HFFc6 (cell line): ENCODE data around the gene UBE2F. TPM values are rescaled to one million over a fixed set of nuclear protein-coding genes. Genes with fewer than 3 reads are reported as not detected.
A peak's percentile ranks its signal among the peaks of the same experiment; 100 is the strongest.

Experiments used
- DNase-seq: peaks from one replicate; pipeline ENCODE4 v3.0.0-alpha.2; 2018
- H3K27ac Mint-ChIP-seq: 2 replicates; pipeline ENCODE4 v1.8.0; 2020; ENCODE audit warnings: mild to moderate bottlenecking, mixed read lengths
- H3K27me3 Mint-ChIP-seq: 2 replicates; pipeline ENCODE4 v1.8.0; 2021; ENCODE audit warnings: mild to moderate bottlenecking, moderate library complexity, mixed read lengths; ENCODE audit not compliant: insufficient read depth
- H3K36me3 Mint-ChIP-seq: 2 replicates; pipeline ENCODE4 v1.8.0; 2021; ENCODE audit warnings: low read depth, mixed read lengths
- H3K4me1 Mint-ChIP-seq: 2 replicates; pipeline ENCODE4 v1.8.0; 2020; ENCODE audit warnings: low read depth, mixed read lengths
- H3K4me3 Mint-ChIP-seq: 2 replicates; pipeline ENCODE4 v1.8.0; 2020; ENCODE audit warnings: mild to moderate bottlenecking, moderate library complexity, mixed read lengths
- H3K9me3 Mint-ChIP-seq: 2 replicates; pipeline ENCODE4 v1.8.0; 2020; ENCODE audit warnings: mild to moderate bottlenecking, mixed read lengths
- total RNA-seq, 6 experiments: library from RNA; stranded (reverse); fragmentation: NEBNext Ultra II Directional; extraction: Animal tissue kit (Norgen Biotek cat#: 25700); gene quantifications; 2 replicates in 1 of 6; 3 replicates in 5 of 6; pipeline ENCODE4 v1.2.3, GENCODE V29; 2021
- TF ChIP-seq, protein P1 (sequence below): fragments of 200-600 bp; sonication (generic); IDR thresholded peaks from 2 replicates; pipeline ENCODE4 v1.5.0; 2021; ENCODE audit warnings: antibody characterized with exemption, mild to moderate bottlenecking

UBE2F gene
- total RNA-seq, 6 experiments from 2014 or later = 48.7 to 54.1 (median 51.5) TPM

DNA sequence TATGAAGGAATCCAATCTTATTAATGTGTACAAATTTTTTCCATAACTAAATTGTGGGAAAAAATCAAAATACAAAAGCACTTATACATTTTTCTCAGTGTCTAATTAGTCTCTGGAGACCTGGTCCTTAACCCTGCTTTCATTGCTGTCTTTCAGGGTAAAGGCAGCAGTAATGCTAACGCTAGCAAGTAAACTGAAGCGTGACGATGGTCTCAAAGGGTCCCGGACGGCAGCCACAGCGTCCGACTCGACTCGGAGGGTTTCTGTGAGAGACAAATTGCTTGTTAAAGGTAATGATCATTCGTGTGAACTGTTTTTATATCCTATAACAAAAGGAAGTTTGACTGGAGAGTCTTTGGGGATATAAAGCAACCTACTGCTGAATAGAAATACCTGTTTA is 6.1 kb downstream of the UBE2F start:
- H3K9me3 Mint-ChIP-seq = no peaks in the 10 kb centered on the region
- TF ChIP-seq, protein P1, sequence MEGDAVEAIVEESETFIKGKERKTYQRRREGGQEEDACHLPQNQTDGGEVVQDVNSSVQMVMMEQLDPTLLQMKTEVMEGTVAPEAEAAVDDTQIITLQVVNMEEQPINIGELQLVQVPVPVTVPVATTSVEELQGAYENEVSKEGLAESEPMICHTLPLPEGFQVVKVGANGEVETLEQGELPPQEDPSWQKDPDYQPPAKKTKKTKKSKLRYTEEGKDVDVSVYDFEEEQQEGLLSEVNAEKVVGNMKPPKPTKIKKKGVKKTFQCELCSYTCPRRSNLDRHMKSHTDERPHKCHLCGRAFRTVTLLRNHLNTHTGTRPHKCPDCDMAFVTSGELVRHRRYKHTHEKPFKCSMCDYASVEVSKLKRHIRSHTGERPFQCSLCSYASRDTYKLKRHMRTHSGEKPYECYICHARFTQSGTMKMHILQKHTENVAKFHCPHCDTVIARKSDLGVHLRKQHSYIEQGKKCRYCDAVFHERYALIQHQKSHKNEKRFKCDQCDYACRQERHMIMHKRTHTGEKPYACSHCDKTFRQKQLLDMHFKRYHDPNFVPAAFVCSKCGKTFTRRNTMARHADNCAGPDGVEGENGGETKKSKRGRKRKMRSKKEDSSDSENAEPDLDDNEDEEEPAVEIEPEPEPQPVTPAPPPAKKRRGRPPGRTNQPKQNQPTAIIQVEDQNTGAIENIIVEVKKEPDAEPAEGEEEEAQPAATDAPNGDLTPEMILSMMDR = no peak
- H3K27ac Mint-ChIP-seq = no peak overlapping the region

DNA sequence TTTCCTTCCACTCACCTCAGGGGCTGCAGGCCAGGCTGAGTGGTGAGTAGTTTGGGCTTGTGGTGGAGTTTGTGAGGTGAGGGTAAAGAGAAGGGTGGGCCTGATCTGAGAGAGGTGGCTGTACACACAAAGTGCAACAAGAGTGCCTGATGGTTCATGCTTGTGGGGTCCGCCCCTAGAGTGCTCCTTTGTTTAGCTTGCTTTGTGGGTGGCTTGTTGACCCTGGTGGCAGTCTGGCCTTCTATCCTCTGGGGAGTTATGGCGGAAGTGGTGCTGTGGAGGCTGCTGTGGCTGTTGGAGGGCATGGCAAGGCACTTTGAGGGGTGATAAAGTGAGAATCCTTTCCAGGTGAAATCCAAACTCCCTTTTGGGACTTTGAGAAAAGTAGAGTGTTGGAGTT is 10.6 kb downstream of the UBE2F start:
- Mint-ChIP-seq H3K4me1 (peaks cover 21% of the 10 kb centered on the region), H3K27ac (no peak overlapping the region), H3K9me3 (no peaks in the 10 kb centered on the region), H3K4me3 (no peak overlapping the region), H3K27me3 (no peaks in the 10 kb centered on the region), H3K36me3 (peaks cover 13% of the 10 kb centered on the region; the same call in 1 of the 2 replicates)
- TF ChIP-seq, protein P1 = no peak
- no peak for DNase-seq

More for the DNA sequence above, 6.1 kb downstream of the UBE2F start:
- no peak for DNase-seq
- Mint-ChIP-seq H3K27me3 (no peaks in the 10 kb centered on the region; the same call in 1 of the 2 replicates), H3K4me3 (no peak overlapping the region), H3K36me3 (peaks cover 13% of the 10 kb centered on the region; the same call in 1 of the 2 replicates), H3K4me1 (peaks cover 33% of the 10 kb centered on the region)

DNA sequence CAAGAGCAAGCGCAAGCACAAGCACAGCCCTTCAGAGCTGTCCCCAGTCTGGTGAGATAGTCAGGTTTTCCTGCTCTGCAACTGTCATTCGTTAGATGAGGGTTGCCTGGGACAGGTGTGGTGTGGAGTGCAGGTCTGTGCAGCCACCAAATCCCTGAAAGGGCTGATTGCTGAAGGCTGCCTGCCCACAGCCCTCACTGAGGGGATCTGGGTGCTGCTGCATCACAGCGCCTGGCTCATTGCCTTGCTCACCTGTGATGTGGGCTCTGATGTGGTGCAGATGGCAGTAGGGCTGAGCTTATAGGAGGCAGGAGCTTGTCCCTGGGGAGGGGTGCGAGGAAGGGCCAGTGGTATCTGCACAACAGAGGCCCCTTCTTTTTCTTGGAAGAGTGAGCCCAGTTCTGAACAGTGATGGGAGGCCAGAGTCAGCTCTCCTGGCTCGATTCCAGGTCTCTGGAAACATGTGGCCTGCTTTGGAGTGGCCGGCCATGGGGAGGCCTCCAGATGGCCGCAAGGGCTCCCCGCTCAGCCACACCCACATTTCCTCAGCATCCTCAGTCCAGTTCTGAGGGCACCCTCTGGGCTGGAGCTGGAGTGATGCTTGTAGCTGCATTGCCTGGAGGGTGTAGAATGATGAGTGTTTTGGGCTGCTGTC is 11.4 kb downstream of the UBE2F start:
- H3K4me1 Mint-ChIP-seq = peaks cover 21% of the 10 kb centered on the region
- H3K9me3 Mint-ChIP-seq = no peaks in the 10 kb centered on the region
- peaks cover 13% of the 10 kb centered on the region; the same call in 1 of the 2 replicates for H3K36me3 Mint-ChIP-seq
- H3K27ac Mint-ChIP-seq = no peak overlapping the region
- TF ChIP-seq, protein P1 = no peak
- DNase-seq = peak; percentile 10
- no peaks in the 10 kb centered on the region for H3K27me3 Mint-ChIP-seq
- H3K4me3 Mint-ChIP-seq = no peak overlapping the region

DNA sequence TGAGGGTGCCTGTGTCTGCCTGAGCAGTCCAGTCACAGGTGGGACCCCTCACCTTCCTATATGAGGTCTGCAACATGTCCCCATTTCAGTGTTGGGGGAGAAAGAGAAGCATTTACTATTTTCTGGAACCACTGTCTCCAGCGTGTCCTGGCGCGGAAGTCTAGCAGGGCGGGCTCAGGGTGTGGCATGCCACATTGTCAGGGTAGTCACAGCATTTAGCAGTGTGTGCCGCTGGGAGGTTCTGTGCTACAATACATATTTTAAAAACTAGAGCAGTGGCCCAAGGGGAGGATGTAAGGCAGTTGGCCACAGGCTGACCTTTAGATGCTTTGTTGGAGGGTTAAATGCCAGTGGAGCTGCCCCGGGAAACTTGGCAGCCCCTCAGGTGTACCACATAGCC is 12.5 kb downstream of the UBE2F start:
- Mint-ChIP-seq H3K4me1 (peaks cover 21% of the 10 kb centered on the region), H3K27ac (no peak overlapping the region), H3K36me3 (peaks cover 13% of the 10 kb centered on the region; the same call in 1 of the 2 replicates), H3K27me3 (no peaks in the 10 kb centered on the region), H3K9me3 (no peaks in the 10 kb centered on the region), H3K4me3 (no peak overlapping the region)
- no peak for DNase-seq
- TF ChIP-seq, protein P1 = no peak

DNA sequence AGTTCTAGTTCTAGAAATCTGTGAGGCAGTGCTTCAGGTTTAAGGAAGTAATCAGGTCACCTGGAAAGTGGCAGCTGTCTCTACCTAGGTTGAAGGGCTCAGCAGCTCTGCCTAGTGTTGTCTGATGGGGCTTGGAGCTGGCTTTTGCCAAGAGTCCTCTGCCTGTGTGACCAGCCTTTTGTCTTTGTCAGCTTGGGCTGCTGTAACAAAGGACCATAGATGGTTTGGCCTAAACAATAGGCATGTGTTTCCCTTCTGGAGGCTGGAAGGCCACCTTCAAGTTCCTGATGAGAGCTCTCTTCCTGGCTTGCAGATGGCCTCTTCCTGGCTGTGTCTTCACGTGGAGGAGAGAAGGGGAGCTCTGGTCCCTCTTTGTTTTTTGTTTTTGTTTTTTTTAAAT is 13.3 kb downstream of the UBE2F start:
- Mint-ChIP-seq H3K27me3 (no peaks in the 10 kb centered on the region), H3K4me1 (peaks cover 21% of the 10 kb centered on the region), H3K27ac (no peak overlapping the region), H3K9me3 (no peaks in the 10 kb centered on the region), H3K4me3 (no peak overlapping the region), H3K36me3 (peaks cover 13% of the 10 kb centered on the region; the same call in 1 of the 2 replicates)
- TF ChIP-seq, protein P1 = no peak
- DNase-seq = no peak
